DOHH2 (cell line): ENCODE data around the gene NR1H3.
"Not testable (repeated sequence)": the region's sequence is repeated elsewhere in the genome, so short reads cannot be mapped to it uniquely, and the experiment has no call there.

ENCODE experiments used
- H3F3A ChIP-seq: fragments of 200-600 bp; sonication (generic), shearing (Covaris generic); 2 replicates; pipeline ENCODE4 v1.6.0; 2016; ENCODE audit warnings: antibody characterized with exemption, mild to moderate bottlenecking; ENCODE audit not compliant: control insufficient read depth, insufficient read depth
- H3K27ac ChIP-seq: fragments of 200-600 bp; sonication (generic); 2 replicates; pipeline ENCODE4 v1.5.1; 2014; ENCODE audit warnings: low read depth, mild to moderate bottlenecking, low read length, moderate library complexity
- H3K27me3 ChIP-seq: fragments of 200-600 bp; sonication (generic); 2 replicates; pipeline ENCODE4 v1.6.1; 2014; ENCODE audit warnings: mild to moderate bottlenecking, low read length, mixed read lengths; ENCODE audit not compliant: control insufficient read depth
- H3K36me3 ChIP-seq: fragments of 200-600 bp; sonication (generic); 2 replicates; pipeline ENCODE4 v1.6.1; 2014; ENCODE audit warnings: mild to moderate bottlenecking, low read length, moderate library complexity, mixed read lengths; ENCODE audit not compliant: control insufficient read depth
- H3K4me1 ChIP-seq: fragments of 200-600 bp; sonication (generic); 2 replicates; pipeline ENCODE4 v1.6.1; 2014; ENCODE audit warnings: mild to moderate bottlenecking, low read length, mixed read lengths; ENCODE audit not compliant: control insufficient read depth
- H3K4me2 ChIP-seq: fragments of 200-600 bp; sonication (generic); 2 replicates; pipeline ENCODE4 v1.6.0; 2014; ENCODE audit warnings: mild to moderate bottlenecking, low read length, moderate library complexity
- H3K4me3 ChIP-seq: fragments of 200-600 bp; sonication (generic); 2 replicates; pipeline ENCODE4 v1.5.1; 2014; ENCODE audit warnings: mild to moderate bottlenecking, low read length, mixed read lengths
- H3K79me2 ChIP-seq: fragments of 200-600 bp; sonication (generic); 2 replicates; pipeline ENCODE4 v1.6.1; 2014; ENCODE audit warnings: mild to moderate bottlenecking, low read length, mixed read lengths; ENCODE audit not compliant: control insufficient read depth
- H3K9me2 ChIP-seq: fragments of 200-600 bp; sonication (generic); replicated peaks from 2 replicates; pipeline ENCODE4 v1.6.1; 2014; ENCODE audit warnings: mild to moderate bottlenecking, low read length, mixed read lengths; ENCODE audit not compliant: control insufficient read depth
- H3K9me3 ChIP-seq: fragments of 200-600 bp; sonication (generic); 2 replicates; pipeline ENCODE4 v1.6.1; 2014; ENCODE audit warnings: antibody characterized with exemption, low read length, mixed read lengths; ENCODE audit not compliant: control insufficient read depth, insufficient read depth
- H4K20me1 ChIP-seq: fragments of 200-600 bp; sonication (generic); 2 replicates; pipeline ENCODE4 v1.6.0; 2014; ENCODE audit warnings: low read depth, mild to moderate bottlenecking, antibody characterized with exemption, low read length, moderate library complexity; ENCODE audit not compliant: control insufficient read depth, insufficient read depth
- EZH2phosphoT487 ChIP-seq: fragments of 200-600 bp; sonication (generic); IDR thresholded peaks from 2 replicates; pipeline ENCODE4 v1.6.1; 2017; ENCODE audit warnings: borderline replicate concordance, mild to moderate bottlenecking, antibody characterized with exemption, low read length, moderate library complexity, mixed read lengths
- TF ChIP-seq, protein P1 (sequence below): fragments of 200-600 bp; sonication (generic); IDR thresholded peaks from one replicate; pipeline ENCODE4 v1.5.1; 2014; ENCODE audit warnings: antibody characterized with exemption, mild to moderate bottlenecking, low read depth, low read length; ENCODE audit not compliant: poor library complexity, severe bottlenecking

The NR1H3 gene

GRCh38 chr11:47308050-47308823, 50.4 kb downstream of the NR1H3 start:
- H3K27me3 ChIP-seq: no peaks in the 10 kb centered on the region
- no peak overlapping the region for H3K4me3 ChIP-seq
- TF ChIP-seq, protein P1, sequence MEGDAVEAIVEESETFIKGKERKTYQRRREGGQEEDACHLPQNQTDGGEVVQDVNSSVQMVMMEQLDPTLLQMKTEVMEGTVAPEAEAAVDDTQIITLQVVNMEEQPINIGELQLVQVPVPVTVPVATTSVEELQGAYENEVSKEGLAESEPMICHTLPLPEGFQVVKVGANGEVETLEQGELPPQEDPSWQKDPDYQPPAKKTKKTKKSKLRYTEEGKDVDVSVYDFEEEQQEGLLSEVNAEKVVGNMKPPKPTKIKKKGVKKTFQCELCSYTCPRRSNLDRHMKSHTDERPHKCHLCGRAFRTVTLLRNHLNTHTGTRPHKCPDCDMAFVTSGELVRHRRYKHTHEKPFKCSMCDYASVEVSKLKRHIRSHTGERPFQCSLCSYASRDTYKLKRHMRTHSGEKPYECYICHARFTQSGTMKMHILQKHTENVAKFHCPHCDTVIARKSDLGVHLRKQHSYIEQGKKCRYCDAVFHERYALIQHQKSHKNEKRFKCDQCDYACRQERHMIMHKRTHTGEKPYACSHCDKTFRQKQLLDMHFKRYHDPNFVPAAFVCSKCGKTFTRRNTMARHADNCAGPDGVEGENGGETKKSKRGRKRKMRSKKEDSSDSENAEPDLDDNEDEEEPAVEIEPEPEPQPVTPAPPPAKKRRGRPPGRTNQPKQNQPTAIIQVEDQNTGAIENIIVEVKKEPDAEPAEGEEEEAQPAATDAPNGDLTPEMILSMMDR: no peak
- TF ChIP-seq EZH2phosphoT487: no peak
- H3K4me2 ChIP-seq: no peak overlapping the region
- H3K36me3 ChIP-seq: peaks cover 79% of the 10 kb centered on the region
- no peak overlapping the region for H3K27ac ChIP-seq
- H4K20me1 ChIP-seq: no peaks in the 10 kb centered on the region
- no peaks in the 10 kb centered on the region for H3K9me3 ChIP-seq
- H3F3A ChIP-seq: no peaks in the 10 kb centered on the region
- H3K9me2 ChIP-seq: no peaks in the 10 kb centered on the region
- H3K4me1 ChIP-seq: no peaks in the 10 kb centered on the region
- H3K79me2 ChIP-seq: no peaks in the 10 kb centered on the region

GRCh38 chr11:47314992-47315391, 57.2 kb downstream of the NR1H3 start:
- Histone ChIP-seq H3K9me3 (no peaks in the 10 kb centered on the region), H3K4me3 (no peak overlapping the region), H3K27me3 (no peaks in the 10 kb centered on the region), H3K9me2 (no peaks in the 10 kb centered on the region), H3K27ac (no peak overlapping the region), H3K36me3 (peaks cover 55% of the 10 kb centered on the region), H3K79me2 (no peaks in the 10 kb centered on the region), H3F3A (peaks cover 10% of the 10 kb centered on the region; the same call in 1 of the 2 replicates), H3K4me1 (peaks cover 21% of the 10 kb centered on the region), H4K20me1 (no peaks in the 10 kb centered on the region), H3K4me2 (no peak overlapping the region)
- no peak for TF ChIP-seq EZH2phosphoT487
- TF ChIP-seq, protein P1: no peak

DNA sequence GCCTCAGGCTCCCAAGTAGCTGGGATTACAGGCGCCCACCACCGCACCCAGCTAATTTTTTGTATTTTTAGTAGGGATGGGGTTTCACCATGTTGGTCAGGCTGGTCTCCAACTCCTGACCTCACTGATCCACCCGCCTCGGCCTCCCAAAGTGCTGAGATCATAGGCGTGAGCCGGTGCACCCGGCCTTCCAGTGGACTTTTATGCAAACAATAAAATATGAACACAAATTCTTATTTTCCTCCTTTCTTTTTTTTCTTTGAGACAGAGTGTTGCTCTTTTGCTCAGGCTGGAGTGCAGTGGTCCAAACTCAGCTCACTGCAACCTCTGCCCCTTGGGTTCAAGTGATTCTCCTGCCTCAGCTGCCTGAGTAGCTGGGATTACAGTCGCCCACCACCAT, 58.7 kb downstream of the NR1H3 start:
- H3K4me3 ChIP-seq, H4K20me1 ChIP-seq, H3F3A ChIP-seq, H3K27ac ChIP-seq, H3K9me3 ChIP-seq, H3K9me2 ChIP-seq, H3K4me2 ChIP-seq, H3K79me2 ChIP-seq, H3K27me3 ChIP-seq: not testable (repeated sequence)
- H3K4me1 ChIP-seq: peaks cover 21% of the 10 kb centered on the region
- peaks cover 47% of the 10 kb centered on the region for H3K36me3 ChIP-seq

DNA sequence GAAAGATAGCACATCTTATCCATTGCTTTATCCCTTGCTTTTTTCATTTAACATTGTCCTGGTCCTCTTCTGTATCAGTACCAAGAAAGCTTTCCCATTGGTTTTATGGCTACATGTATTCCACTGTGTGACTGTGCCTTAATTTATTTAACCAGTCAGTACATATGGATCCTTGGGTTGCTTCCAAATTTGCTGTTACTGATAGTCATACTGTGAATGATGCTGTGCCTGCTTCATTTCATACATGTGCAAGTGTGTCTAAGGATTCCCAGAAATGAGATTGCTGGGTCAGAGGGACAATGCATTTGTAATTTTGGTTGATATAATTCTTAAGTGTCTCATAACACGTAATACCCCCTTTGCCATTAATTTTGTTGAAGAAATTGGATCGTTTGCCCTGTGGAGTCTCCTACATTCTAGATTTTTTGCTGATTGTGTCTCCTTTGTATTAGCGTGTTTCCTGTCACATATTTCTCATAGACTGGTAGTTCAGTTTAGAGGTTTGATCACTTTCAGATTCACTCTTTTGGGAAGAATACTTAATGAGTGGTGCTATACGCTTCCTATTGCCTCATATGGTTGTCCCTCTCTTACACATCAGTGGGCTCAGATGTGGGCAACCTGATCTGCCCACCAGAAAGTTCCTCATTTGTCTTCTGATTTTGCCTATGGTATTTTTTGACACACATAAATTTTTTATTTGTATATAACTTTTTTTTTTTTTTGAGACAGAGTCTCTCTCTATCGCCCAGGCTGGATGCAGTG, 59.5 kb downstream of the NR1H3 start:
- H3K27ac ChIP-seq: peak overlapping the region; percentile 62
- peak overlapping the region; percentile 44 for H3K4me2 ChIP-seq
- peaks cover 46% of the 10 kb centered on the region for H3K36me3 ChIP-seq

More for the DNA sequence above, 59.5 kb downstream of the NR1H3 start:
- H4K20me1 ChIP-seq: no peaks in the 10 kb centered on the region
- H3K9me2 ChIP-seq: no peaks in the 10 kb centered on the region
- no peaks in the 10 kb centered on the region for H3K9me3 ChIP-seq
- H3K4me1 ChIP-seq: peaks cover 21% of the 10 kb centered on the region
- H3K4me3 ChIP-seq: peak overlapping the region; percentile 18; the same call in 1 of the 2 replicates
- no peaks in the 10 kb centered on the region for H3K79me2 ChIP-seq
- TF ChIP-seq EZH2phosphoT487: no peak
- TF ChIP-seq, protein P1: no peak
- peaks cover 10% of the 10 kb centered on the region; the same call in 1 of the 2 replicates for H3F3A ChIP-seq
- no peaks in the 10 kb centered on the region for H3K27me3 ChIP-seq
